K562 (cell line): ENCODE data around the gene GAB2. TPM values are rescaled to one million over a fixed set of nuclear protein-coding genes. Genes with fewer than 3 reads are reported as not detected.

Experiments used
- ATAC-seq: fragments of 200-7000 bp; cut with Tn5 transposase; 3 replicates; pipeline ENCODE4 v1.9.1; 2020; ENCODE audit warnings: moderate library complexity
- BruUV-seq: library from RNA; stranded (reverse); fragments of 400-500 nt; replicated peaks from 2 replicates; lab custom pipeline; 2021; lab: Mats Ljungman, UMichigan
- CTCF ChIA-PET: fragments of 300-600 bp; formaldehyde crosslinking; extraction: SDS; loops from one replicate; lab custom pipeline; 2021; ENCODE audit warnings: low intra/inter-chr PET ratio; lab: Yijun Ruan, JAX
- POLR2A ChIA-PET: fragments of 300-600, 350-650 bp; sonication (Branson Sonifier 250); formaldehyde crosslinking; extraction: SDS; loops from one replicate; lab custom pipeline; 2021; ENCODE audit warnings: antibody characterized with exemption, inconsistent platforms; lab: Yijun Ruan, JAX
- DNase-seq, 4 experiments: peaks; one replicate each; pipeline versions ENCODE4 v3.0.0 to v3.0.0-alpha.2; 2011 to 2018; ENCODE audit warnings: low spot score in 3 of 4, mixed read lengths in 3 of 4; ENCODE audit errors: extremely low read depth in 1 of 4
- FAIRE-seq: peaks from 2 replicates; lab custom pipeline; 2011; peaks lifted over from hg19 to GRCh38; lab: Jason Lieb, UNC
- H2AFZ ChIP-seq: 2 replicates; pipeline ENCODE4 v1.6.0; 2011; ENCODE audit warnings: low read depth, low read length, control low read depth, inconsistent platforms
- H3K27ac ChIP-seq: fragments of 200-600 bp; 3 replicates; pipeline ENCODE4 v1.8.0; 2011; ENCODE audit warnings: low read depth, mild to moderate bottlenecking, control low read depth, inconsistent platforms, low read length, moderate library complexity, mixed read lengths; ENCODE audit errors: extremely low read depth
- H3K27me3 ChIP-seq, 2 experiments: fragments of 300-600 bp in 1 of 2; 2 replicates in 1 of 2; 3 replicates in 1 of 2; pipeline versions ENCODE4 v1.6.0 to v1.8.0; 2011; ENCODE audit warnings: inconsistent platforms in 2 of 2, low read length in 2 of 2, mild to moderate bottlenecking in 1 of 2, mixed read lengths in 1 of 2, moderate library complexity in 1 of 2; ENCODE audit not compliant: control insufficient read depth in 2 of 2, insufficient read depth in 2 of 2
- H3K36me3 ChIP-seq: fragments of 300-600 bp; 3 replicates; pipeline ENCODE4 v1.8.0; 2011; ENCODE audit warnings: mild to moderate bottlenecking, low read length, inconsistent platforms; ENCODE audit not compliant: control insufficient read depth, insufficient read depth
- H3K4me1 ChIP-seq, 2 experiments: fragments of 200-600 bp in 1 of 2; replicated peaks in 1 of 2; 2 replicates in 1 of 2; 3 replicates in 1 of 2; pipeline versions ENCODE4 v1.5.1 to v1.8.0; 2011; ENCODE audit warnings: inconsistent platforms in 2 of 2, low read length in 2 of 2, mild to moderate bottlenecking in 1 of 2, mixed read lengths in 1 of 2, moderate library complexity in 1 of 2; ENCODE audit not compliant: control insufficient read depth in 2 of 2, insufficient read depth in 2 of 2
- H3K4me2 ChIP-seq: 2 replicates; pipeline ENCODE4 v1.6.1; 2011; ENCODE audit warnings: low read length, control low read depth, inconsistent platforms, mixed read lengths; ENCODE audit not compliant: insufficient read depth
- H3K4me3 ChIP-seq: fragments of 200-600 bp; sonication (generic), shearing (Covaris generic); 2 replicates; pipeline ENCODE4 v1.5.1; 2016; ENCODE audit warnings: control low read depth, inconsistent platforms
- H3K79me2 ChIP-seq: fragments of 200-600 bp; 3 replicates; pipeline ENCODE4 v1.8.0; 2011; ENCODE audit warnings: low read length, inconsistent platforms; ENCODE audit not compliant: control insufficient read depth, insufficient read depth
- H3K9ac ChIP-seq, 2 experiments: 2 replicates each; pipeline versions ENCODE4 v1.6.0 to v1.6.1; 2011; ENCODE audit warnings: low read depth in 2 of 2, low read length in 2 of 2, control low read depth in 1 of 2, inconsistent platforms in 1 of 2, mild to moderate bottlenecking in 1 of 2, mixed read lengths in 1 of 2; ENCODE audit not compliant: insufficient read depth in 1 of 2
- H3K9me1 ChIP-seq: one replicate; pipeline ENCODE4 v1.6.0; 2011; ENCODE audit warnings: inconsistent platforms, mild to moderate bottlenecking, low read length, moderate library complexity; ENCODE audit not compliant: control insufficient read depth, insufficient read depth
- H3K9me3 ChIP-seq: replicated peaks from 2 replicates; pipeline ENCODE4 v1.5.1; 2011; ENCODE audit warnings: low read depth, low read length, inconsistent platforms; ENCODE audit not compliant: control insufficient read depth, insufficient read depth
- H4K20me1 ChIP-seq: replicated peaks from 2 replicates; pipeline ENCODE4 v1.6.1; 2011; ENCODE audit warnings: low read length, inconsistent platforms, mixed read lengths; ENCODE audit not compliant: control insufficient read depth, insufficient read depth
- ARNT ChIP-seq, 2 experiments: fragments of 450-650 bp; IDR thresholded peaks; 2 replicates each; pipeline ENCODE4 v1.6.1; 2016; ENCODE audit warnings: mild to moderate bottlenecking in 1 of 2
- BACH1 ChIP-seq: fragments of 200-800 bp; sonication (Bioruptor generic); IDR thresholded peaks from 2 replicates; pipeline ENCODE4 v1.6.1; 2016; ENCODE audit warnings: missing genetic modification characterization, missing compliant biosample characterization
- CCAR2 ChIP-seq: fragments of 200-400 bp; formaldehyde crosslinking; IDR thresholded peaks from 2 replicates; pipeline ENCODE4 v1.6.1; 2017; ENCODE audit warnings: mild to moderate bottlenecking, low read depth, low read length
- ELF2 ChIP-seq: fragments of 250-450 bp; sonication (Bioruptor Pico); IDR thresholded peaks from 2 replicates; pipeline ENCODE4 v1.5.0; 2021; ENCODE audit warnings: mild to moderate bottlenecking
- HNRNPUL1 ChIP-seq: fragments of 200-400 bp; formaldehyde crosslinking; IDR thresholded peaks from 2 replicates; pipeline ENCODE4 v1.6.1; 2017; ENCODE audit warnings: low read length
- IRF1 ChIP-seq: sonication (generic); formaldehyde crosslinking; IDR thresholded peaks from 2 replicates; pipeline ENCODE4 v1.8.0; 2022; ENCODE audit warnings: missing genetic modification reagents, mild to moderate bottlenecking, borderline replicate concordance
- JUNB ChIP-seq: fragments of 450-650 bp; formaldehyde crosslinking; conservative IDR thresholded peaks from 2 replicates; pipeline ENCODE4 v1.4.0; 2020; ENCODE audit warnings: mild to moderate bottlenecking
- NCOR1 ChIP-seq: fragments of 450-650 bp; IDR thresholded peaks from 2 replicates; pipeline ENCODE4 v1.6.1; 2016; ENCODE audit warnings: mild to moderate bottlenecking, moderate library complexity
- POLR2G ChIP-seq: fragments of 200-400 bp; formaldehyde crosslinking; IDR thresholded peaks from 2 replicates; pipeline ENCODE4 v1.6.1; 2017; ENCODE audit warnings: low read depth, mild to moderate bottlenecking, antibody characterized with exemption, low read length, moderate library complexity
- SMARCB1 ChIP-seq: IDR thresholded peaks from 2 replicates; pipeline ENCODE4 v1.6.1; 2011; ENCODE audit warnings: improper control_type of control experiment, low read depth; ENCODE audit not compliant: insufficient read length
- SOX6 ChIP-seq: fragments of 450-650 bp; IDR thresholded peaks from 2 replicates; pipeline ENCODE4 v1.6.1; 2014; ENCODE audit warnings: mild to moderate bottlenecking
- TOE1 ChIP-seq, 2 experiments: fragments of 450-650 bp in 1 of 2; sonication (generic) in 1 of 2; formaldehyde crosslinking in 1 of 2; IDR thresholded peaks; 2 replicates each; pipeline versions ENCODE4 v1.7.1 to v1.8.0; 2016 to 2022; ENCODE audit warnings: borderline replicate concordance in 2 of 2, mild to moderate bottlenecking in 2 of 2, antibody characterized with exemption in 1 of 2, inconsistent platforms in 1 of 2, low read depth in 1 of 2, missing genetic modification reagents in 1 of 2, moderate library complexity in 1 of 2
- ZBTB7A ChIP-seq: IDR thresholded peaks from 2 replicates; pipeline ENCODE4 v1.6.1; 2011; ENCODE audit warnings: low read depth, mild to moderate bottlenecking, low read length, moderate library complexity, borderline replicate concordance; ENCODE audit not compliant: control insufficient read depth
- ZKSCAN3 ChIP-seq: fragments of 250-450 bp; sonication (Bioruptor Pico); IDR thresholded peaks from 2 replicates; pipeline ENCODE4 v1.4.0; 2020
- ZNF277 ChIP-seq: fragments of 250-450 bp; sonication (Bioruptor Pico); IDR thresholded peaks from 2 replicates; pipeline ENCODE4 v1.8.0; 2022; ENCODE audit warnings: inconsistent platforms, mild to moderate bottlenecking, moderate library complexity, borderline replicate concordance
- ZNF57 ChIP-seq: fragments of 450-650 bp; formaldehyde crosslinking; IDR thresholded peaks from 2 replicates; pipeline ENCODE4 v1.4.0; 2020; ENCODE audit warnings: mild to moderate bottlenecking, moderate library complexity
- ZNF586 ChIP-seq: fragments of 450-650 bp; formaldehyde crosslinking; conservative IDR thresholded peaks from 2 replicates; pipeline ENCODE4 v1.4.0; 2020; ENCODE audit warnings: mild to moderate bottlenecking, moderate library complexity
- ZSCAN29 ChIP-seq: fragments of 450-650 bp; IDR thresholded peaks from 2 replicates; pipeline ENCODE4 v1.6.1; 2017
- WGBS: fragments of 100-300 bp; shearing (Covaris generic); methylation state at CpG from one replicate; pipeline ENCODE4 v1.1.6; 2016; ENCODE audit warnings: low coverage, mixed read lengths; ENCODE audit not compliant: insufficient coverage; ENCODE audit errors: missing lambda C conversion rate; 5-methylcytosine and 5-hydroxymethylcytosine counted together
- in situ Hi-C: fragments of 300-500 bp; cut with MboI; formaldehyde crosslinking; loops from 4 replicates; pipeline ENCODE4 v1.15.0; 2018; ENCODE audit warnings: inconsistent platforms, mixed read lengths
- intact Hi-C: fragments of 100-400 bp; cut with micrococcal nuclease; formaldehyde crosslinking; loops from 2 replicates; pipeline ENCODE4 v1.14.2; 2022
- polyA plus RNA-seq, 8 experiments: library from polyadenylated mRNA; depleted of rRNA in 4 of 8; stranded (reverse) in 5 of 8; unstranded in 3 of 8; fragments of >200 nt; fragmentation: Nextera tagmentation in 2 of 8; fragmentation: Illumina TruSeq in 1 of 8; extraction: Ambion mirVana in 2 of 8; extraction: Trizol in 1 of 8; gene quantifications; 2 replicates each; pipeline versions ENCODE4 v1.2.1 to v1.2.3, GENCODE V29; 2011 to 2014; ENCODE audit warnings: inconsistent platforms in 1 of 8, missing spikeins in 1 of 8
- total RNA-seq, 7 experiments: library from RNA; depleted of rRNA in 6 of 7; stranded (reverse); fragments of >200 nt in 6 of 7; fragmentation: Illumina TruSeq in 2 of 7; extraction: Trizol in 2 of 7; gene quantifications; 2 replicates each; pipeline versions ENCODE4 v1.2.1 to v1.2.3, GENCODE V29; 2011 to 2021; ENCODE audit warnings: low replicate concordance in 1 of 7
- TF ChIP-seq, protein P1 (sequence below): fragments of 250-450 bp; sonication (Bioruptor Pico); IDR thresholded peaks from 2 replicates; pipeline ENCODE4 v1.5.0; 2021

Gene GAB2
- total and polyA plus RNA-seq, 9 of the 15 experiments (the other 6 are each of a cell fraction or from before 2014, with no cell fraction given), result 2.3 to 35.2 (median 16.1) TPM

DNA sequence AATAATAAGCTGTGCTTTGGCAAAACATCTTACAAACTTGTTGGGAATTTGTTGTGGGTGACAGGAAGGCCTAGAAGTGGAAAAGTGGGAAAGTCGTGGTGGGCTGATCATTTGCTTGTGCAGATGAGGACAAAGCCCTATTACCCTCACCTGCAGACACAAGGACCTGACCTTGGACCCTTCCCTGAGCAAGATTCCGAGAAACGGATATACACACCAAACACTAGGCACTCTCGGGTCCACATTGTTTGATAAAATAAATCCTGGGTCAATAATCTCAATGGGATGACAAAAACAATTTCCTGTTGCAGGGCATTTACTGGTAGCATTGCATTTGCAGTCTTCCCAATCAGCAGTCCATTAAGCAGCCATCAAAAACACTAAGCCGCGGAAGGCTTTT, 89.7 kb downstream of the GAB2 start:
- Histone ChIP-seq H4K20me1 (no peaks in the 10 kb centered on the region), H3K36me3 (no peaks in the 10 kb centered on the region), H3K9me3 (no peaks in the 10 kb centered on the region), H3K27ac (no peak overlapping the region), H3K9me1 (no peaks in the 10 kb centered on the region), H3K4me3 (no peak overlapping the region), H3K79me2 (peaks cover 69% of the 10 kb centered on the region), H3K9ac (no peak overlapping the region), H3K27me3 (no peaks in the 10 kb centered on the region), H3K4me1 (peaks cover 9 to 36% of the 10 kb centered on the region in 2 experiments; a peak in 4 of 5 replicates), H2AFZ (no peak overlapping the region), H3K4me2 (no peak overlapping the region)
- WGBS, result 80% methylated on average over 6 of the region's 6 CpGs
- no peak for ATAC-seq
- CTCF ChIA-PET, result no interaction called here
- intact Hi-C loops (no loop called here), in situ Hi-C loops (no loop called here)
- no peak for DNase-seq
- FAIRE-seq, result no peak
- no TSS peak for BruUV-seq
- TF ChIP-seq, protein P1, sequence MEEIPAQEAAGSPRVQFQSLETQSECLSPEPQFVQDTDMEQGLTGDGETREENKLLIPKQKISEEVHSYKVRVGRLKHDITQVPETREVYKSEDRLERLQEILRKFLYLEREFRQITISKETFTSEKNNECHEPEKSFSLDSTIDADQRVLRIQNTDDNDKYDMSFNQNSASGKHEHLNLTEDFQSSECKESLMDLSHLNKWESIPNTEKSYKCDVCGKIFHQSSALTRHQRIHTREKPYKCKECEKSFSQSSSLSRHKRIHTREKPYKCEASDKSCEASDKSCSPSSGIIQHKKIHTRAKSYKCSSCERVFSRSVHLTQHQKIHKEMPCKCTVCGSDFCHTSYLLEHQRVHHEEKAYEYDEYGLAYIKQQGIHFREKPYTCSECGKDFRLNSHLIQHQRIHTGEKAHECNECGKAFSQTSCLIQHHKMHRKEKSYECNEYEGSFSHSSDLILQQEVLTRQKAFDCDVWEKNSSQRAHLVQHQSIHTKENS (CRISPR knock-in tag), result no peak
- TF ChIP-seq NCOR1 (no peak), ELF2 (no peak), BACH1 (tag) (no peak), ZNF57 (no peak), JUNB (CRISPR knock-in tag) (no peak), SMARCB1 (no peak), IRF1 (CRISPR knock-in tag) (no peak), HNRNPUL1 (no peak), ZKSCAN3 (CRISPR knock-in tag) (no peak), ZSCAN29 (no peak), TOE1 (IDR thresholded peaks at IDR 0.05; ENCODE audit: borderline replicate concordance) (no peak), TOE1 (CRISPR knock-in tag; IDR thresholded peaks at IDR 0.05; ENCODE audit: borderline replicate concordance, low read depth) (no peak), ZBTB7A (no peak), ARNT (IDR thresholded peaks at IDR 0.05) (no peak), CCAR2 (no peak), SOX6 (no peak), ZNF586 (CRISPR knock-in tag) (no peak), POLR2G (no peak), ZNF277 (CRISPR knock-in tag) (no peak)
- POLR2A ChIA-PET, result no interaction called here
